Astrocyte of the spinal cord (primary cell): Measurements from ENCODE around the gene MACROD2.

Source experiments
- DNase-seq: peaks from one replicate; pipeline ENCODE4 v3.0.0; 2011; ENCODE audit warnings: low read depth, low spot score
- H3K4me3 ChIP-seq: 2 replicates; pipeline ENCODE4 v1.5.1; 2011; ENCODE audit warnings: low read depth, mild to moderate bottlenecking, low read length, moderate library complexity
- in situ Hi-C: cut with HindIII; loops from 2 replicates; pipeline ENCODE4 v1.10.0; 2017; ENCODE audit warnings: low sequenced_read_pairs
- TF ChIP-seq, protein P1 (sequence below): IDR thresholded peaks from 2 replicates; pipeline ENCODE4 v1.5.1; 2012; ENCODE audit warnings: low read depth, mild to moderate bottlenecking, low read length, inconsistent platforms

MACROD2 gene

DNA sequence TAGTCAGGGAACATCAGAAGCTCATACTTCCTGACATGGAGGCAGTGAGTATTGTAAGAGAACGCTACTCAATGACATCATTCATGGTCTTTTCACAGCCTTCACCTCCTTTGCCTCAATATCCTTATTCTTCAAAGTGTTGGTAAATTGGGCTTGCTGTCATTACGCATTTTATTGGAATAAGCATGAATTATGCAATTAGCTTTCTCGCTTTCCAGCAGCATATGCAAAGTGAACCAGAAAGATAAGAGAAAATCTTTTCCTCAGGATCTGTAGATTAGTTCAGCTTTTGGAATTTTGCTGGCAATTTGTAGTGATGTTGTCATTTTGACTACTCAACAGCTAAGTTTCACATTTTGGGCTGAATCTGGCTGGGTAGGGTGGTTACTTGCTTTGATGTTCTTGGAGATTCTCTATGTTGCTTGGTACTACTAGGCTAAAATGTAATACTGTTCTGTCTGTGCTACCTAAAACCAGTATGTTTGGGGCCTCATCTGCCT, 1565.8 kb downstream of the MACROD2 start:
- in situ Hi-C loops: no loop called here
- H3K4me3 ChIP-seq: no peak overlapping the region
- TF ChIP-seq, protein P1, sequence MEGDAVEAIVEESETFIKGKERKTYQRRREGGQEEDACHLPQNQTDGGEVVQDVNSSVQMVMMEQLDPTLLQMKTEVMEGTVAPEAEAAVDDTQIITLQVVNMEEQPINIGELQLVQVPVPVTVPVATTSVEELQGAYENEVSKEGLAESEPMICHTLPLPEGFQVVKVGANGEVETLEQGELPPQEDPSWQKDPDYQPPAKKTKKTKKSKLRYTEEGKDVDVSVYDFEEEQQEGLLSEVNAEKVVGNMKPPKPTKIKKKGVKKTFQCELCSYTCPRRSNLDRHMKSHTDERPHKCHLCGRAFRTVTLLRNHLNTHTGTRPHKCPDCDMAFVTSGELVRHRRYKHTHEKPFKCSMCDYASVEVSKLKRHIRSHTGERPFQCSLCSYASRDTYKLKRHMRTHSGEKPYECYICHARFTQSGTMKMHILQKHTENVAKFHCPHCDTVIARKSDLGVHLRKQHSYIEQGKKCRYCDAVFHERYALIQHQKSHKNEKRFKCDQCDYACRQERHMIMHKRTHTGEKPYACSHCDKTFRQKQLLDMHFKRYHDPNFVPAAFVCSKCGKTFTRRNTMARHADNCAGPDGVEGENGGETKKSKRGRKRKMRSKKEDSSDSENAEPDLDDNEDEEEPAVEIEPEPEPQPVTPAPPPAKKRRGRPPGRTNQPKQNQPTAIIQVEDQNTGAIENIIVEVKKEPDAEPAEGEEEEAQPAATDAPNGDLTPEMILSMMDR: no peak

DNA sequence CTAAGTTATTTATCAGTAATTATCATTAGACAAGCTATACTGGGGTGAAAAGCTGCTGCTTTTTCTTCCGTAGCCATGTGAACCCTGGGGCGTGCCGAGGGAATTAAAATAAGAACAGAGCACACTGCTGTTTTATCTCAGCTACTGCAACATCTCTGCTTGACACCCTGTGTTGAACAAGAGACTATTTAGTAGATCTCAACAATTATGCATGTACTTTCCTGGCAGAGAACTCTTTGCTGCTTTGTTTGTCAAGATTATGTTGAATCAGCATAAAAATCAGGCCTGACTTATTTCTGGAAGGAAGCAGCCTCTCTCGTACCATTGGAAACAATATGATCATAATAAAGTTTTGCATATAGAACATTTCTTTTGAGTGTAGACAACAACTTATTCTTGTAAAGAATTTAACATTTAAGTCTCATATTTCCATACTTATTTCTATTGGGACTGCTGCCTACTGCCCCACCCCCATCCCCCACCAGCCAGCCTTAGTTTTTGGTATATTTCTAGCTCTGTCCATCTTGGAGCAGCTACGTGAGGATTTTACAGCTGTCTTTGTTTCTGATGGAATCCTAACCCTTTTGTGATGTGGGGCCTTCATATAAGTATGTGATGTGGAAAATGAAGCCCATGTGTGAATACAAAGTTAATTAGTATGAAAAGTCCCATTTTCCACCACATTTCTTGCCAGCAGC, 1566.5 kb downstream of the MACROD2 start:
- no peak for DNase-seq
- in situ Hi-C loops: no loop called here
- H3K4me3 ChIP-seq: no peak overlapping the region
- TF ChIP-seq, protein P1: no peak

More for the DNA sequence above, 1565.8 kb downstream of the MACROD2 start:
- no peak for DNase-seq

DNA sequence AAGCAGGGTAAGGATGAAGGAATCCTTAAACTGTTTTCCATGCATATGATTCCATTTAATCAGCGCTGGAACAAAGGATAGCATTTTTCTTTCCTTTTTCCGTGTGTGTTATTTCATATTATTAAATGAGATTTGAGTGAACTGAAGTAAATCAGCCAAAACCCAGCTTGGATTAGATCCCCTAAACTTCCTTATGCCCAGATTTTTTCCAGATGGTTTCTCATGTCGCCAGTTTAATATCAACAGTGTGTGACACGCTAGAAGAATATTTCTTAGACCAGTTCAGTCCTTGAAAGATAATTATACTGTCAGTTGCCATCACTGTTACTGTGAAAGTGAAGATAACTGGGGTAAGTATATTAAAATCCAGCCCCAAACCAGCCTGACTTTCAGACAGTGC, 1568.5 kb downstream of the MACROD2 start:
- TF ChIP-seq, protein P1: no peak
- no peak for DNase-seq
- H3K4me3 ChIP-seq: no peak overlapping the region
- in situ Hi-C loops: no loop called here

DNA sequence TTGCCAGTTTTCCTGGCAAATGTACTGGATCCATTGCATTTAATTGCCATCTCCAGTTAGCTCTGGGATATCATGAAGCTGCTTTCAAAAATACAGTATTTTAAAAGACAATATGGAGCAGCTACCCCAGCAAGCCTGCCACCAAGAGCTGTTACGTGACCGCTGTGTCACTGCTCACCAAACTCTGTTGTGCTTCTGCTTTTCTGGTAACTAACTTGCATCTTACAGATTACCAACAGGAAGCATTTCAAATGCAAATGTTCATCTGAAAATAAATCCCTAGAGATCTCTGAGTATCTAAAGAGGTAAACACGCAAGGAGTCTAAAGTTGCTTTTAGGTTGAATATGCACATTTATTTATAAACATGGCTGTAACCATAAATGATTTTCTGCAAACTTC, 1569.7 kb downstream of the MACROD2 start:
- DNase-seq: no peak
- TF ChIP-seq, protein P1: no peak
- no peak overlapping the region for H3K4me3 ChIP-seq
- in situ Hi-C loops: no loop called here

DNA sequence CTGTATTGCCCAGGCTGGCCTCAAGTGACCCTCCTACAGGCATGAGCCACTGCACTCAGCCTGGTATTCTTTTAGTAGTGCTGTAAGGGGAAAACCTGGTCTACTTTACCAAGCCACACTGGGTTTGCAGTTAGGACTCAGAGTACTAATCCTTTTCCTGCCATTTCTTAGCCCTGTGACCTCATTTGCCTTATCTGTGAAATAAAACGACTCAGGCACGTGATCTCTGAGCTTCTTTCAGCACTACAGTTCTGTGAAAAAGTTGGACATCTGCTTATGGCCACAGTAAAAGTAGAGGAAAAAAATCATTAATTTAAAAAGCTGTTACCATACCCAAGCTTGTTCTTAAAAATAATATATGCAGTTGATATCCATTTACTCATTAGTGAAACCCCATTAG, 1570.5 kb downstream of the MACROD2 start:
- TF ChIP-seq, protein P1: no peak
- in situ Hi-C loops: no loop called here
- no peak overlapping the region for H3K4me3 ChIP-seq
- no peak for DNase-seq

DNA sequence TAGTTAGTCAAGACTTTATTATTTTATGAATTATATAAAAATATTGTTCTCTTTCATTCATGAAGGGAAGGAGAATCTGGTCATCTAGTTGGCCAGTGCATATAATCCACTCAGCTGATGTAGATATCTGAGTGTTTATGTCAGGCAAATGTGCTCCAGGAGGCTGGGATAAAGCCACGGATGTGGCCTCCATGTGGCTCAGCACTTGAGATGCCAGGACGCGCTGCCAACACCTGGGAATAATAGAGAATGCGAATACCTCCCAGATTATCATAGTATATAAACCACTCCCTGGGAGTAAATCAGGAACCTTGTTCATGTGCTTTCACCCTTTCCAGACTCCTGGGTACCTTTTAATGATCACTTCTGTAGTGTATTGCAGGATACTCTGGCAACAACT, 1571.9 kb downstream of the MACROD2 start:
- in situ Hi-C loops: no loop called here
- TF ChIP-seq, protein P1: no peak
- H3K4me3 ChIP-seq: no peak overlapping the region
- no peak for DNase-seq
